ENCODE data around the gene ZBBX.
"Not testable (repeated sequence)": the region's sequence is repeated elsewhere in the genome, so short reads cannot be mapped to it uniquely, and the experiment has no call there.

ZBBX gene

GRCh38 chr3:167380004-167380689 lies at the start of gene ZBBX:
TSS of gene ZBBX (minus strand) at chr3:167380297. CDS start at chr3:167372901, 7,396 bp downstream.
- peak; percentile 48 to 70 (median 53) for DNase-seq

- not testable (repeated sequence) for DNase-seq
Observed at GRCh38 chr3:167426962-167427361, 46.9 kb upstream of the ZBBX start.

GRCh38 chr3:167422396-167422795 lies 42.3 kb upstream of the ZBBX start:
- not testable (repeated sequence) for DNase-seq

- no peak for DNase-seq
Observed at GRCh38 chr3:167409611-167410010, 29.5 kb upstream of the ZBBX start.

GRCh38 chr3:167406876-167407492 lies 26.9 kb upstream of the ZBBX start:
- no peak for DNase-seq

- DNase-seq = no peak
Observed at GRCh38 chr3:167397826-167398225, 17.7 kb upstream of the ZBBX start.

- DNase-seq = no peak
Observed at GRCh38 chr3:167396075-167396474, 16.0 kb upstream of the ZBBX start.

- no peak for DNase-seq
Observed at GRCh38 chr3:167394003-167394402, 13.9 kb upstream of the ZBBX start.

GRCh38 chr3:167382155-167382554 lies 2.1 kb upstream of the ZBBX start:
- no peak for DNase-seq

GRCh38 chr3:167375478-167375877 lies 4.6 kb downstream of the ZBBX start:
- no peak for DNase-seq

- no peak for DNase-seq
Observed at GRCh38 chr3:167372138-167372537, 8.0 kb downstream of the ZBBX start.

- DNase-seq = no peak
Observed at GRCh38 chr3:167361948-167362347, 18.1 kb downstream of the ZBBX start.

- no peak for DNase-seq
Observed at GRCh38 chr3:167361306-167361705, 18.8 kb downstream of the ZBBX start.

GRCh38 chr3:167355446-167355845 lies 24.7 kb downstream of the ZBBX start:
- no peak for DNase-seq

- no peak for DNase-seq
Observed at GRCh38 chr3:167354751-167355150, 25.3 kb downstream of the ZBBX start.

GRCh38 chr3:167350245-167350862 lies 29.7 kb downstream of the ZBBX start:
- no peak for DNase-seq

- no peak for DNase-seq
Observed at GRCh38 chr3:167346171-167346570, 33.9 kb downstream of the ZBBX start.

GRCh38 chr3:167330993-167331785 lies 48.9 kb downstream of the ZBBX start:
- no peak for DNase-seq

GRCh38 chr3:167323572-167323971 lies 56.5 kb downstream of the ZBBX start:
- no peak for DNase-seq

GRCh38 chr3:167318996-167319615 lies 61.0 kb downstream of the ZBBX start:
- no peak for DNase-seq

- DNase-seq = no peak
Observed at GRCh38 chr3:167318306-167318705, 61.8 kb downstream of the ZBBX start.

- no peak for DNase-seq
Observed at GRCh38 chr3:167306319-167306718, 73.8 kb downstream of the ZBBX start.

GRCh38 chr3:167305340-167305890 lies 74.7 kb downstream of the ZBBX start:
- no peak for DNase-seq

Measured in activated CD4-positive, CD25-positive, alpha-beta regulatory T cell (primary cell).